ENCODE results near the gene SHISA6.

GRCh38 chr17:11499881-11500280 lies 258.9 kb downstream of the SHISA6 start:
- no peak for TF ChIP-seq CTCF (IDR thresholded peaks at IDR 0.05)
- no peak for TF ChIP-seq GATA2 (CRISPR knock-in tag; IDR thresholded peaks at IDR 0.05)
- no peak for TF ChIP-seq FOXJ3 (CRISPR knock-in tag; IDR thresholded peaks at IDR 0.05)
- TF ChIP-seq RAD21 (IDR thresholded peaks at IDR 0.05; ENCODE audit: low read length), result no peak
- no peak for TF ChIP-seq REST (IDR thresholded peaks at IDR 0.05; ENCODE audit: low read depth, low read length)
- TF ChIP-seq POLR2AphosphoS5 (IDR thresholded peaks at IDR 0.05; ENCODE audit: low read depth, low read length), result no peak
- TF ChIP-seq ELF1 (IDR thresholded peaks at IDR 0.05), result no peak
- no peak for TF ChIP-seq YY1 (IDR thresholded peaks at IDR 0.05; ENCODE audit: low read depth)
- no peak for TF ChIP-seq MXI1 (IDR thresholded peaks at IDR 0.05; ENCODE audit: low read depth, low read length)
- TF ChIP-seq EP300 (IDR thresholded peaks at IDR 0.05; ENCODE audit: borderline replicate concordance in 1 of 2, low read depth in 1 of 2, low read length in 1 of 2), result no peak
- TF ChIP-seq EZH2phosphoT487 (IDR thresholded peaks at IDR 0.05; ENCODE audit: borderline replicate concordance, low read depth), result no peak

Measured in SK-N-SH (cell line).